ENCODE measurements around the gene TWF2. TPM values are rescaled to one million over a fixed set of nuclear protein-coding genes. Genes with fewer than 3 reads are reported as not detected.

Gene TWF2
- total and polyA plus RNA-seq, 9 of the 15 experiments (the other 6 are each of a cell fraction or from before 2014, with no cell fraction given): 0.11 to 61.9 (median 29.7) TPM

DNA sequence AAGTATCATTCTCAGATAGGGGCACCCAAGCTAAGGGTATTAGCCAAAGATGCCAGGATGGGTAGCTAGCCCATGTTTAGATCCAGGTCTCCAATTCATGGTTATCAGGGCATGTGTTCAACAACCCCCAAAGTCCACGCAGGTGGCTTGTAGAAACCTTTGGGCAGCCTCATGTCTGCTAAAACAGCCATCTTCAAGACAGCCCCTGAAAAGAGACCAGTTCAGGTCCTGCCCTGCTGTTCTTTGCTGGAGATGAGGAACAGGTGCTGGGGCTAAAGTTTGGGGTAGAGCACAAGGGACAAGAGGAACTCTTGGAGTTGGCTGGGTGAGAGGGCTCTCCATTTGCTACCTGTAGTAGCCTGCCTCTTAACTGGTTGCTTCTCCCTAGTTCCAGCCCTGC lies 11.2 kb upstream of the TWF2 start:
- Histone ChIP-seq H3K4me1 (replicated peaks in 1 of 2; ENCODE audit: control insufficient read depth in 2 of 2, insufficient read depth in 2 of 2, low read length in 2 of 2) (peaks cover 8 to 18% of the 10 kb centered on the region in 2 experiments; a peak in 4 of 5 replicates), H3K36me3 (ENCODE audit: control insufficient read depth, insufficient read depth, low read length) (peaks cover 46% of the 10 kb centered on the region; the same call in 2 of the 3 replicates), H3K79me2 (ENCODE audit: control insufficient read depth, insufficient read depth, low read length) (no peaks in the 10 kb centered on the region), H3K9me3 (replicated peaks; ENCODE audit: control insufficient read depth, insufficient read depth, low read depth, low read length) (no peaks in the 10 kb centered on the region), H2AFZ (ENCODE audit: low read depth, low read length) (no peak overlapping the region), H3K4me3 (no peak overlapping the region), H4K20me1 (replicated peaks; ENCODE audit: control insufficient read depth, insufficient read depth, low read length) (0 out of 2 replicates have a peak, but pooled peaks cover 6% of the 10 kb centered on the region), H3K27me3 (ENCODE audit: control insufficient read depth in 2 of 2, insufficient read depth in 2 of 2, low read length in 2 of 2) (no peaks in the 10 kb centered on the region), H3K9ac (ENCODE audit: insufficient read depth in 1 of 2, low read depth in 2 of 2, low read length in 2 of 2) (no peak overlapping the region), H3K27ac (ENCODE audit: extremely low read depth, low read depth, low read length) (no peak overlapping the region), H3K9me1 (ENCODE audit: control insufficient read depth, insufficient read depth, low read length) (no peaks in the 10 kb centered on the region), H3K4me2 (ENCODE audit: insufficient read depth, low read length) (no peak overlapping the region)
- no peak for DNase-seq (ENCODE audit: extremely low read depth in 1 of 4, low spot score in 3 of 4)
- no peak for ATAC-seq
- intact Hi-C loops (cut with micrococcal nuclease) (no loop called here), in situ Hi-C loops (cut with MboI) (no loop called here)
- BruUV-seq (replicated peaks): no TSS peak
- ChIA-PET CTCF (ENCODE audit: low intra/inter-chr PET ratio) (no interaction called here), POLR2A (interaction anchor here (0.5 to 1.7 kb wide), 5 partner anchors 9 to 562 kb away, joined by 3 to 7 read pairs (median 4); no protein-coding TSS in a partner anchor)
- 60% methylated on average over 1 of the region's 1 CpG for WGBS (ENCODE audit: insufficient coverage, low coverage, missing lambda C conversion rate)
- TF ChIP-seq PHB (CRISPR knock-in tag; IDR thresholded peaks at IDR 0.05) (no peak), NFE2 (IDR thresholded peaks at IDR 0.05; ENCODE audit: low read depth) (no peak), ZNF699 (CRISPR knock-in tag; IDR thresholded peaks at IDR 0.05; ENCODE audit: insufficient replicate concordance) (no peak), SRSF3 (IDR thresholded peaks at IDR 0.05; ENCODE audit: insufficient read depth, low read length) (no peak), ZNF436 (CRISPR knock-in tag; IDR thresholded peaks at IDR 0.05) (no peak), STAT5A (IDR thresholded peaks at IDR 0.05; ENCODE audit: borderline replicate concordance, low read length) (no peak), ZC3H11A (IDR thresholded peaks at IDR 0.05; ENCODE audit: low read depth, low read length) (no peak), IFI16 (CRISPR knock-in tag; IDR thresholded peaks at IDR 0.05) (no peak), HSF4 (CRISPR knock-in tag; IDR thresholded peaks at IDR 0.05; ENCODE audit: borderline replicate concordance) (no peak), NCOA1 (IDR thresholded peaks at IDR 0.05; ENCODE audit: low read depth) (no peak), SIRT6 (IDR thresholded peaks at IDR 0.05; ENCODE audit: low read depth, low read length) (no peak), ZNF184 (CRISPR knock-in tag; IDR thresholded peaks at IDR 0.05) (no peak)
- TF ChIP-seq, protein P1, sequence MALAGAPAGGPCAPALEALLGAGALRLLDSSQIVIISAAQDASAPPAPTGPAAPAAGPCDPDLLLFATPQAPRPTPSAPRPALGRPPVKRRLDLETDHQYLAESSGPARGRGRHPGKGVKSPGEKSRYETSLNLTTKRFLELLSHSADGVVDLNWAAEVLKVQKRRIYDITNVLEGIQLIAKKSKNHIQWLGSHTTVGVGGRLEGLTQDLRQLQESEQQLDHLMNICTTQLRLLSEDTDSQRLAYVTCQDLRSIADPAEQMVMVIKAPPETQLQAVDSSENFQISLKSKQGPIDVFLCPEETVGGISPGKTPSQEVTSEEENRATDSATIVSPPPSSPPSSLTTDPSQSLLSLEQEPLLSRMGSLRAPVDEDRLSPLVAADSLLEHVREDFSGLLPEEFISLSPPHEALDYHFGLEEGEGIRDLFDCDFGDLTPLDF (CRISPR knock-in tag; IDR thresholded peaks at IDR 0.05): no peak
- no peak for FAIRE-seq

Data from K562 (cell line).